GM10248 (cell line): ENCODE results near the gene MLX.
"Not testable (repeated sequence)": the region's sequence is repeated elsewhere in the genome, so short reads cannot be mapped to it uniquely, and the experiment has no call there.

Experiments
- CTCF ChIA-PET: fragments of 300-600 bp; sonication (Branson Sonifier 250); formaldehyde crosslinking; extraction: SDS; loops from one replicate; lab custom pipeline; 2021; ENCODE audit warnings: antibody characterized with exemption; lab: Yijun Ruan, JAX
- POLR2A ChIA-PET: fragments of 350-650 bp; sonication (Branson Sonifier 250); formaldehyde crosslinking; extraction: SDS; loops from one replicate; lab custom pipeline; 2020; ENCODE audit warnings: antibody characterized with exemption; lab: Yijun Ruan, JAX
- DNase-seq: peaks from one replicate; pipeline ENCODE4 v3.0.0; 2012; ENCODE audit errors: extremely low spot score
- TF ChIP-seq, protein P1 (sequence below): IDR thresholded peaks from 2 replicates; pipeline ENCODE4 v1.5.1; 2012; ENCODE audit warnings: mild to moderate bottlenecking, low read depth; ENCODE audit errors: extremely low read depth, missing control alignments, control extremely low read depth

The MLX gene

GRCh38 chr17:42538482-42538881, 28.4 kb upstream of the MLX start:
- POLR2A ChIA-PET: no interaction called here
- no peak for DNase-seq
- CTCF ChIA-PET: interaction anchor here (0.9 kb wide), 1 partner anchor 10 kb away, joined by 4 read pairs; no protein-coding TSS in a partner anchor
- TF ChIP-seq, protein P1, sequence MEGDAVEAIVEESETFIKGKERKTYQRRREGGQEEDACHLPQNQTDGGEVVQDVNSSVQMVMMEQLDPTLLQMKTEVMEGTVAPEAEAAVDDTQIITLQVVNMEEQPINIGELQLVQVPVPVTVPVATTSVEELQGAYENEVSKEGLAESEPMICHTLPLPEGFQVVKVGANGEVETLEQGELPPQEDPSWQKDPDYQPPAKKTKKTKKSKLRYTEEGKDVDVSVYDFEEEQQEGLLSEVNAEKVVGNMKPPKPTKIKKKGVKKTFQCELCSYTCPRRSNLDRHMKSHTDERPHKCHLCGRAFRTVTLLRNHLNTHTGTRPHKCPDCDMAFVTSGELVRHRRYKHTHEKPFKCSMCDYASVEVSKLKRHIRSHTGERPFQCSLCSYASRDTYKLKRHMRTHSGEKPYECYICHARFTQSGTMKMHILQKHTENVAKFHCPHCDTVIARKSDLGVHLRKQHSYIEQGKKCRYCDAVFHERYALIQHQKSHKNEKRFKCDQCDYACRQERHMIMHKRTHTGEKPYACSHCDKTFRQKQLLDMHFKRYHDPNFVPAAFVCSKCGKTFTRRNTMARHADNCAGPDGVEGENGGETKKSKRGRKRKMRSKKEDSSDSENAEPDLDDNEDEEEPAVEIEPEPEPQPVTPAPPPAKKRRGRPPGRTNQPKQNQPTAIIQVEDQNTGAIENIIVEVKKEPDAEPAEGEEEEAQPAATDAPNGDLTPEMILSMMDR: no peak

- CTCF ChIA-PET: interaction anchor here (0.9 to 2.2 kb wide), 2 partner anchors 13 to 284 kb away, joined by 3 to 6 read pairs; partner anchors contain the start of gene BECN1
- POLR2A ChIA-PET: not testable (repeated sequence)
These were observed 26.3 kb upstream of the MLX start for GRCh38 chr17:42540558-42540957.

GRCh38 chr17:42541041-42541833, 25.7 kb upstream of the MLX start:
- ChIA-PET POLR2A (no interaction called here), CTCF (interaction anchor here (0.9 to 2.2 kb wide), 4 partner anchors 11 to 283 kb away, joined by 3 to 6 read pairs (median 3); partner anchors contain the start of gene BECN1)
- no peak for DNase-seq
- TF ChIP-seq, protein P1: no peak

More at GRCh38 chr17:42540558-42540957, 26.3 kb upstream of the MLX start:
- DNase-seq: not testable (repeated sequence)

GRCh38 chr17:42543190-42544079, 23.5 kb upstream of the MLX start:
- ChIA-PET POLR2A (interaction anchor here (0.6 kb wide), 1 partner anchor 216 kb away, joined by 4 read pairs; no protein-coding TSS in a partner anchor), CTCF (interaction anchor here (1.1 kb wide), 1 partner anchor 35 kb away, joined by 3 read pairs; no protein-coding TSS in a partner anchor)
- TF ChIP-seq, protein P1: no peak
- DNase-seq: no peak

- POLR2A ChIA-PET: no interaction called here
- CTCF ChIA-PET: interaction anchor here (1.0 kb wide), 1 partner anchor 31 kb away, joined by 3 read pairs; no protein-coding TSS in a partner anchor
- DNase-seq: no peak
- TF ChIP-seq, protein P1: no peak
These were observed 22.0 kb upstream of the MLX start for GRCh38 chr17:42544874-42545283.

DNA sequence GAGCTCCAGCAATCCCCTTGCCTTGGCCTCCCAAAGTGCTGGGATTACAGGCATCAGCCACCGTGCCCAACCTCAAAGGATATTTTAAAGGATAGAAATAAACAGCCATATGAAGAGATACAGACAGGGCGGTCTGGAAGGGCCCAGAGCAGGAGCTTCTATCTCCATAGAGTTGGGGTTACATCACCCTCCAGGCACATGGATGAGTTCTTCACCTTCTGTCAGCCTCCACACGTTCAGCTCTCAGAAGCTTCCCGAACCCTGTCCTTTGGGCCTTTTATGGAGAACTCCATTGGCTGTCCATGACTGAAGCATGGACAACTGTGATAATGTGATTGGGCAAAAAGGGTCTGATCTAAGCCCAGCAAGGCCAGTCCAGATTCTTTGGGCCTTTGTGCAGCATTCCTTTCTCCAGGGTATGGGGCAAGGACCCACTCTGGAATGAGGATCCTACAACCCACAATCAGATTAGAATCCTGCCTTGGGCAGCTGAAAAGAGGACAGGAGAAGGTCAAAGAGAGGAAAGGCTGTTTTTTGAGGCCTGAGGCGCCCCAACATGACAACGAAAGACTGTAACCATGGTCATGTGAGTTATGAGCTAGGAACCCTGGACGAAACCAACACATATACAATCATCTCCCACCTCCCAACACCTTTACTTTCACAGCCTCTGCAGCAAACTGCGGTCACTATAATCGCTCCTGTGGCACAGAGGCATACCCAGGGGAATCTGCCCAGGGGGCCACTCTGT, 21.0 kb upstream of the MLX start:
- DNase-seq, POLR2A ChIA-PET: not testable (repeated sequence)
- CTCF ChIA-PET: interaction anchor here (1.0 kb wide), 1 partner anchor 32 kb away, joined by 3 read pairs; no protein-coding TSS in a partner anchor
